D341Med (cell line): ENCODE data around the gene CELF3.

ENCODE experiments used
- DNase-seq: peaks from one replicate; pipeline ENCODE4 v3.0.0; 2012; ENCODE audit warnings: low spot score

Gene CELF3

GRCh38 chr1:151720974-151721787 lies 4.6 kb upstream of the CELF3 start, which contains the start of gene RIIAD1:
TSS of gene RIIAD1 (plus strand) at chr1:151721522. CDS start at chr1:151721537, 15 bp downstream.
- DNase-seq = no peak

GRCh38 chr1:151720554-151720953 lies 4.0 kb upstream of the CELF3 start:
- no peak for DNase-seq

- no peak for DNase-seq
Measured at GRCh38 chr1:151720125-151720524, 3.5 kb upstream of the CELF3 start.

- DNase-seq = no peak
Measured at GRCh38 chr1:151718666-151719065, 2.1 kb upstream of the CELF3 start.

- no peak for DNase-seq
Measured at GRCh38 chr1:151718011-151718431, 1.4 kb upstream of the CELF3 start.

- peak; percentile 54 for DNase-seq
Measured at GRCh38 chr1:151716405-151716762, 219 bp downstream of the CELF3 start.

GRCh38 chr1:151715726-151716404 lies 738 bp downstream of the CELF3 start:
- DNase-seq = peak; percentile 82

GRCh38 chr1:151714820-151715725 lies 1.5 kb downstream of the CELF3 start:
- no peak for DNase-seq

GRCh38 chr1:151713874-151714273 lies 2.7 kb downstream of the CELF3 start:
- no peak for DNase-seq

GRCh38 chr1:151713044-151713443 lies 3.6 kb downstream of the CELF3 start:
- DNase-seq = no peak

GRCh38 chr1:151711951-151712350 lies 4.7 kb downstream of the CELF3 start:
- no peak for DNase-seq

- peak; percentile 94 for DNase-seq
Measured at GRCh38 chr1:151711044-151711800, 5.4 kb downstream of the CELF3 start.

- no peak for DNase-seq
Measured at GRCh38 chr1:151710187-151710840, 6.3 kb downstream of the CELF3 start.

GRCh38 chr1:151708891-151709290 lies 7.7 kb downstream of the CELF3 start:
- DNase-seq = no peak

GRCh38 chr1:151707541-151708065 lies 9.0 kb downstream of the CELF3 start:
- no peak for DNase-seq

GRCh38 chr1:151706464-151707415 lies 9.9 kb downstream of the CELF3 start:
- no peak for DNase-seq

GRCh38 chr1:151705753-151706463 lies 10.7 kb downstream of the CELF3 start:
- no peak for DNase-seq

- DNase-seq = peak; percentile 30
Measured at GRCh38 chr1:151705146-151705545, 11.5 kb downstream of the CELF3 start.

- DNase-seq = peak; percentile 22
Measured at GRCh38 chr1:151704246-151704645, 12.4 kb downstream of the CELF3 start.
